Astrocyte (in vitro differentiated cells and primary cell): ENCODE data around the gene ZFHX3. TPM values are rescaled to one million over a fixed set of nuclear protein-coding genes. Genes with fewer than 3 reads are reported as not detected.

Experiments used
- DNase-seq: peaks from one replicate; pipeline ENCODE4 v3.0.0-alpha.2; 2010; ENCODE audit warnings: low read depth
- FAIRE-seq: peaks from 2 replicates; lab custom pipeline; 2011; peaks lifted over from hg19 to GRCh38; lab: Jason Lieb, UNC
- H2AFZ ChIP-seq: 2 replicates; pipeline ENCODE4 v1.6.0; 2012; ENCODE audit warnings: low read depth, low read length, inconsistent platforms
- H3K27ac ChIP-seq: 2 replicates; pipeline ENCODE4 v1.5.1; 2011; ENCODE audit warnings: low read depth, low read length, inconsistent platforms
- H3K27me3 ChIP-seq: 2 replicates; pipeline ENCODE4 v1.6.0; 2011; ENCODE audit warnings: low read length, inconsistent platforms; ENCODE audit not compliant: insufficient read depth
- H3K36me3 ChIP-seq: 2 replicates; pipeline ENCODE4 v1.5.1; 2011; ENCODE audit warnings: low read length, inconsistent platforms; ENCODE audit not compliant: insufficient read depth
- H3K4me1 ChIP-seq: 2 replicates; pipeline ENCODE4 v1.5.1; 2011; ENCODE audit warnings: low read length, inconsistent platforms; ENCODE audit not compliant: insufficient read depth
- H3K4me2 ChIP-seq: 2 replicates; pipeline ENCODE4 v1.6.0; 2012; ENCODE audit warnings: low read length, inconsistent platforms
- H3K4me3 ChIP-seq: 2 replicates; pipeline ENCODE4 v1.5.1; 2011; ENCODE audit warnings: low read depth, mild to moderate bottlenecking, low read length, inconsistent platforms; ENCODE audit not compliant: insufficient read depth
- H3K79me2 ChIP-seq: 2 replicates; pipeline ENCODE4 v1.6.0; 2012; ENCODE audit warnings: mild to moderate bottlenecking, low read length, inconsistent platforms; ENCODE audit not compliant: insufficient read depth
- H3K9ac ChIP-seq: 2 replicates; pipeline ENCODE4 v1.6.0; 2012; ENCODE audit warnings: mild to moderate bottlenecking, low read length, inconsistent platforms
- H3K9me3 ChIP-seq: 2 replicates; pipeline ENCODE4 v1.5.1; 2012; ENCODE audit warnings: low read depth, mild to moderate bottlenecking, low read length, inconsistent platforms; ENCODE audit not compliant: insufficient read depth
- H4K20me1 ChIP-seq: 2 replicates; pipeline ENCODE4 v1.6.0; 2012; ENCODE audit warnings: low read length, inconsistent platforms; ENCODE audit not compliant: insufficient read depth
- H3K27ac Mint-ChIP-seq: one replicate; pipeline ENCODE4 v1.8.0; 2021; ENCODE audit warnings: mild to moderate bottlenecking, mixed read lengths; ENCODE audit not compliant: unreplicated experiment
- H3K27me3 Mint-ChIP-seq: one replicate; pipeline ENCODE4 v1.8.0; 2021; ENCODE audit warnings: low read depth, mixed read lengths; ENCODE audit not compliant: unreplicated experiment
- H3K36me3 Mint-ChIP-seq: one replicate; pipeline ENCODE4 v1.8.0; 2021; ENCODE audit warnings: low read depth, mixed read lengths; ENCODE audit not compliant: unreplicated experiment
- H3K4me1 Mint-ChIP-seq: one replicate; pipeline ENCODE4 v1.8.0; 2021; ENCODE audit warnings: low read depth, mixed read lengths; ENCODE audit not compliant: unreplicated experiment
- H3K4me3 Mint-ChIP-seq: one replicate; pipeline ENCODE4 v1.8.0; 2021; ENCODE audit warnings: mild to moderate bottlenecking, moderate library complexity, mixed read lengths; ENCODE audit not compliant: unreplicated experiment
- H3K9me3 Mint-ChIP-seq: one replicate; pipeline ENCODE4 v1.8.0; 2021; ENCODE audit warnings: mild to moderate bottlenecking, mixed read lengths; ENCODE audit not compliant: unreplicated experiment
- EZH2 ChIP-seq: IDR thresholded peaks from 2 replicates; pipeline ENCODE4 v1.6.1; 2012; ENCODE audit warnings: mild to moderate bottlenecking, low read length, inconsistent platforms; ENCODE audit not compliant: insufficient read depth
- total RNA-seq: library from RNA; stranded (reverse); gene quantifications from 2 replicates; pipeline ENCODE4 v1.2.1, GENCODE V29; 2021
- TF ChIP-seq, protein P1 (sequence below): IDR thresholded peaks from 2 replicates; pipeline ENCODE4 v1.5.1; 2011; ENCODE audit warnings: low read depth, mild to moderate bottlenecking, inconsistent platforms, low read length, moderate library complexity; ENCODE audit not compliant: insufficient read depth

ZFHX3 gene
- total RNA-seq, 1 donor from 2014 or later: 19.7 TPM

DNA sequence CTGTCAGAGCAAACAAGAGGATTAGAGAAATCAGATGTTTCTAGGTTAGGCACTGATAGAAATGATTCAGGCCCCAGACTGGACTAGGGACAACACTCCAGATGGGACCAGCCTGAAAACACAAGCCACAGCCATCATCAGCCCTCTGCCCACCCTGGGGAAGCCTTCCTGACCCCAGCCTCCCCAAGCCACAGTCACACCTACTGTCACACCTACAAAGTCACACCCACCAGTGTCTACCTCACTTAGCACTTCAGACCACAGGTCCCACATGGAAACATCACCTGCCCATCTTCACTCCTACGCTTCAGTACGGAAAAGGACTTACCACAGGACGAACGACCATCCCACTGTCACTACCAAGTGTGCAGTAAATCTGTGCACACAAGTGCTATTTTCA lies 197.9 kb downstream of the ZFHX3 start:
- peak overlapping the region; percentile 43 for H3K27ac ChIP-seq
- no peaks in the 10 kb centered on the region for H4K20me1 ChIP-seq
- peaks cover 6% of the 10 kb centered on the region for H3K27me3 Mint-ChIP-seq
- no peak overlapping the region for H2AFZ ChIP-seq
- no peak overlapping the region for H3K4me3 ChIP-seq
- H3K9me3 ChIP-seq: no peaks in the 10 kb centered on the region
- peaks cover 9% of the 10 kb centered on the region for H3K4me1 Mint-ChIP-seq
- H3K4me1 ChIP-seq: peaks cover 30% of the 10 kb centered on the region
- no peak overlapping the region for H3K27ac Mint-ChIP-seq
- H3K79me2 ChIP-seq: peaks cover 10% of the 10 kb centered on the region
- H3K36me3 Mint-ChIP-seq: peaks cover 5% of the 10 kb centered on the region
- no peaks in the 10 kb centered on the region for H3K27me3 ChIP-seq
- H3K4me2 ChIP-seq: no peak overlapping the region
- no peak for DNase-seq
- no peak for TF ChIP-seq EZH2
- TF ChIP-seq, protein P1, sequence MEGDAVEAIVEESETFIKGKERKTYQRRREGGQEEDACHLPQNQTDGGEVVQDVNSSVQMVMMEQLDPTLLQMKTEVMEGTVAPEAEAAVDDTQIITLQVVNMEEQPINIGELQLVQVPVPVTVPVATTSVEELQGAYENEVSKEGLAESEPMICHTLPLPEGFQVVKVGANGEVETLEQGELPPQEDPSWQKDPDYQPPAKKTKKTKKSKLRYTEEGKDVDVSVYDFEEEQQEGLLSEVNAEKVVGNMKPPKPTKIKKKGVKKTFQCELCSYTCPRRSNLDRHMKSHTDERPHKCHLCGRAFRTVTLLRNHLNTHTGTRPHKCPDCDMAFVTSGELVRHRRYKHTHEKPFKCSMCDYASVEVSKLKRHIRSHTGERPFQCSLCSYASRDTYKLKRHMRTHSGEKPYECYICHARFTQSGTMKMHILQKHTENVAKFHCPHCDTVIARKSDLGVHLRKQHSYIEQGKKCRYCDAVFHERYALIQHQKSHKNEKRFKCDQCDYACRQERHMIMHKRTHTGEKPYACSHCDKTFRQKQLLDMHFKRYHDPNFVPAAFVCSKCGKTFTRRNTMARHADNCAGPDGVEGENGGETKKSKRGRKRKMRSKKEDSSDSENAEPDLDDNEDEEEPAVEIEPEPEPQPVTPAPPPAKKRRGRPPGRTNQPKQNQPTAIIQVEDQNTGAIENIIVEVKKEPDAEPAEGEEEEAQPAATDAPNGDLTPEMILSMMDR: no peak
- FAIRE-seq: no peak
- no peak overlapping the region for H3K9ac ChIP-seq
- H3K9me3 Mint-ChIP-seq: no peaks in the 10 kb centered on the region
- no peaks in the 10 kb centered on the region for H3K36me3 ChIP-seq
- H3K4me3 Mint-ChIP-seq: no peak overlapping the region

- H3K4me2 ChIP-seq: peak overlapping the region; percentile 82
- no peak for TF ChIP-seq EZH2
- TF ChIP-seq, protein P1: no peak
- no peak overlapping the region for H2AFZ ChIP-seq
- peaks cover 5% of the 10 kb centered on the region for H3K36me3 Mint-ChIP-seq
- peaks cover 9% of the 10 kb centered on the region for H3K4me1 Mint-ChIP-seq
- no peak overlapping the region for H3K4me3 Mint-ChIP-seq
- no peaks in the 10 kb centered on the region for H4K20me1 ChIP-seq
- no peak overlapping the region for H3K27ac Mint-ChIP-seq
- FAIRE-seq (no peak), DNase-seq (peak; percentile 86)
- H3K4me3 ChIP-seq: peak overlapping the region; percentile 7
- peaks cover 33% of the 10 kb centered on the region for H3K4me1 ChIP-seq
- peak overlapping the region; percentile 76 for H3K9ac ChIP-seq
- H3K27me3 Mint-ChIP-seq: peaks cover 6% of the 10 kb centered on the region
- no peaks in the 10 kb centered on the region for H3K27me3 ChIP-seq
- H3K9me3 Mint-ChIP-seq: no peaks in the 10 kb centered on the region
- peaks cover 10% of the 10 kb centered on the region for H3K79me2 ChIP-seq
- no peaks in the 10 kb centered on the region for H3K9me3 ChIP-seq
- peak overlapping the region; percentile 80 for H3K27ac ChIP-seq
- H3K36me3 ChIP-seq: no peaks in the 10 kb centered on the region
Observed at GRCh38 chr16:72848759-72849664, 198.9 kb downstream of the ZFHX3 start.

DNA sequence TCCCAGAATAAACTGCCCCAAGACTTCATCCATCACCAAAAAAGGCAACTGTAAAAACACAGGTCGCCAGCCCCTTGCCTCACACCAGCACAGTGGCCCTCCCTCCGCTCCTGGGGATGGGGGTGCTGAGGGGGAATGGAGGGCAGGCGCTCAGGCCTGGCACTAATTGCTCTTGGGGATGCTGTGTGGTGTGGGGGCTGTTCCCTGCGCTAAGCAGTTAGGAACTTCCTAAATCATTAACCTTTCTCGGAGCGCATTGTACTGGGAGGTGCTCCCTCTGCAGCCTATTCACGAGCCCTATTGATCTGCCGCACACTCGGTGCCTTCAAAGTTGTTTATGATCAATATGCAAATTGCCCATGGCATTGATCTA lies 199.9 kb downstream of the ZFHX3 start:
- H3K4me1 ChIP-seq: peaks cover 33% of the 10 kb centered on the region
- Mint-ChIP-seq H3K4me3 (no peak overlapping the region), H3K36me3 (peaks cover 3% of the 10 kb centered on the region), H3K27me3 (peaks cover 6% of the 10 kb centered on the region), H3K27ac (no peak overlapping the region), H3K4me1 (peaks cover 7% of the 10 kb centered on the region), H3K9me3 (no peaks in the 10 kb centered on the region)
- TF ChIP-seq, protein P1: no peak
- TF ChIP-seq EZH2: no peak
- no peaks in the 10 kb centered on the region for H3K27me3 ChIP-seq
- no peak for DNase-seq
- no peak for FAIRE-seq
- no peaks in the 10 kb centered on the region for H3K36me3 ChIP-seq
- H3K9ac ChIP-seq: peak overlapping the region; percentile 76
- H3K4me2 ChIP-seq: peak overlapping the region; percentile 82
- H2AFZ ChIP-seq: no peak overlapping the region
- H3K4me3 ChIP-seq: no peak overlapping the region
- peaks cover 13% of the 10 kb centered on the region for H3K79me2 ChIP-seq
- H3K27ac ChIP-seq: peak overlapping the region; percentile 80
- no peaks in the 10 kb centered on the region for H4K20me1 ChIP-seq
- H3K9me3 ChIP-seq: no peaks in the 10 kb centered on the region
